Ovary (tissue), 3 donors: ENCODE data around the gene TRIM28.

ENCODE experiments used
- EP300 ChIP-seq: sonication (generic); formaldehyde crosslinking; IDR thresholded peaks from one replicate; pipeline ENCODE4 v1.6.1; 2017; ENCODE audit warnings: antibody characterized with exemption
- POLR2A ChIP-seq: fragments of 450-650 bp; IDR thresholded peaks from one replicate; pipeline ENCODE4 v1.6.1; 2017; ENCODE audit warnings: antibody characterized with exemption, mild to moderate bottlenecking, moderate library complexity
- TF ChIP-seq, protein P1 (sequence below), 3 donors: fragments of 450-650 bp in 2 of 3; fragments of 200-600 bp in 1 of 3; IDR thresholded peaks; one replicate each; pipeline versions ENCODE4 v1.5.1 to v1.8.0; 2016 to 2022; ENCODE audit warnings: antibody characterized with exemption in 3 of 3, mild to moderate bottlenecking in 1 of 3
- donor health status: DM: no; HTN: no; CAD: no.

DNA sequence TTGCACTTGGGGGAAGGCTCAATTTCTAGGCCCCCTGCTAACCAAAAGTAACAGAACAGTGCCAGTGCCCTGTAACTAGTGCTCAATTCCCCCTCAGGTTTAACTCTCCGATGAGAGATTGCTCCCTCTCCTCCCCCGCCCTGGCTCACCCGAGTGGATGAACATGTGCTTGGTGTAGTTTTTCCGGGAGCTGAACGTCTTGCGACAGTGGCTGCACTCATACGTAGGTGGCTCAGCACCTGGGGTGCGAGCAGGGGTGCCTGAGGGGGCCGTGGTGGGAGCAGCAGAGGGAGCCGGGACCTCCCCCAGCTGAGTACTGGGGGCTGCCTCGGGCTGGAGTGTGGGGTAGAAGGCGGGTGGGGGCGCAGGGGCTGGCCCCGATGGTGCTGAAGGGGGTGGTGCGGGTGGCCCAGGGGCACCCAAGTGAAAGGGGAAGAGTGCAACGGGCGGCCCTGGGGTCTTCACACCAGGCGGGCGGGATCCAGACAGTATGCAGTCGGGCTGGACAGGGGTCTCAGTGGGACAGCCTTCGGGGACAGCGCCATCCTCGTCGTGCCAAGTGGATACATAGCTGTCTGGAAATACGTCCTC, 27.5 kb upstream of the TRIM28 start:
- TF ChIP-seq, protein P1, sequence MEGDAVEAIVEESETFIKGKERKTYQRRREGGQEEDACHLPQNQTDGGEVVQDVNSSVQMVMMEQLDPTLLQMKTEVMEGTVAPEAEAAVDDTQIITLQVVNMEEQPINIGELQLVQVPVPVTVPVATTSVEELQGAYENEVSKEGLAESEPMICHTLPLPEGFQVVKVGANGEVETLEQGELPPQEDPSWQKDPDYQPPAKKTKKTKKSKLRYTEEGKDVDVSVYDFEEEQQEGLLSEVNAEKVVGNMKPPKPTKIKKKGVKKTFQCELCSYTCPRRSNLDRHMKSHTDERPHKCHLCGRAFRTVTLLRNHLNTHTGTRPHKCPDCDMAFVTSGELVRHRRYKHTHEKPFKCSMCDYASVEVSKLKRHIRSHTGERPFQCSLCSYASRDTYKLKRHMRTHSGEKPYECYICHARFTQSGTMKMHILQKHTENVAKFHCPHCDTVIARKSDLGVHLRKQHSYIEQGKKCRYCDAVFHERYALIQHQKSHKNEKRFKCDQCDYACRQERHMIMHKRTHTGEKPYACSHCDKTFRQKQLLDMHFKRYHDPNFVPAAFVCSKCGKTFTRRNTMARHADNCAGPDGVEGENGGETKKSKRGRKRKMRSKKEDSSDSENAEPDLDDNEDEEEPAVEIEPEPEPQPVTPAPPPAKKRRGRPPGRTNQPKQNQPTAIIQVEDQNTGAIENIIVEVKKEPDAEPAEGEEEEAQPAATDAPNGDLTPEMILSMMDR (IDR thresholded peaks at IDR 0.05), result no peak
- no peak for TF ChIP-seq POLR2A
- no peak for TF ChIP-seq EP300
